Measurements from ENCODE around the gene FOXO1. TPM values are rescaled to one million over a fixed set of nuclear protein-coding genes. Genes with fewer than 3 reads are reported as not detected.
"Not testable (repeated sequence)": the region's sequence is repeated elsewhere in the genome, so short reads cannot be mapped to it uniquely, and the experiment has no call there.

The FOXO1 gene
- total RNA-seq (ENCODE audit: unreplicated experiment), result 65.8 TPM
- long read RNA-seq, full-length matches to known transcripts, result 2 of 5 reads
- long read RNA-seq, partial matches to known transcripts, result 0 of 5 reads
- long read RNA-seq, other reads (novel, unspliced or antisense), result 3 of 5 reads

- Mint-ChIP-seq H3K4me1 (ENCODE audit: unreplicated experiment) (peaks cover 33% of the 10 kb centered on the region), H3K27me3 (ENCODE audit: unreplicated experiment) (peaks cover 13% of the 10 kb centered on the region)
These were observed at the start of gene FOXO1 for GRCh38 chr13:40666045-40666932. TSS of gene FOXO1 (minus strand) at chr13:40666641. CDS start at chr13:40666212, 429 bp downstream.

GRCh38 chr13:40714433-40714832 lies 48.0 kb upstream of the FOXO1 start:
- not testable (repeated sequence) for H3K4me1 Mint-ChIP-seq (ENCODE audit: unreplicated experiment); H3K27me3 Mint-ChIP-seq (ENCODE audit: unreplicated experiment); H3K27ac Mint-ChIP-seq (ENCODE audit: unreplicated experiment); DNase-seq (ENCODE audit: low spot score); H3K4me3 Mint-ChIP-seq (ENCODE audit: unreplicated experiment)
- H3K9me3 Mint-ChIP-seq (ENCODE audit: unreplicated experiment), result peaks cover 12% of the 10 kb centered on the region
- peaks cover 24% of the 10 kb centered on the region for H3K36me3 Mint-ChIP-seq (ENCODE audit: low read depth, unreplicated experiment)

More at GRCh38 chr13:40666045-40666932, at the start of gene FOXO1:
- Mint-ChIP-seq H3K4me3 (ENCODE audit: unreplicated experiment) (peak within 1 kb of the TSS; percentile 96), H3K36me3 (ENCODE audit: low read depth, unreplicated experiment) (peaks cover 8% of the 10 kb centered on the region), H3K27ac (ENCODE audit: unreplicated experiment) (peak within 1 kb of the TSS; percentile 93), H3K9me3 (ENCODE audit: unreplicated experiment) (no peaks in the 10 kb centered on the region)
- TF ChIP-seq CTCF (IDR thresholded peaks at IDR 0.05; ENCODE audit: unreplicated experiment), result no peak
- DNase-seq (ENCODE audit: low spot score), result peak; percentile 91

- peaks cover 2% of the 10 kb centered on the region for H3K27me3 Mint-ChIP-seq (ENCODE audit: unreplicated experiment)
These were observed 40.0 kb upstream of the FOXO1 start for GRCh38 chr13:40706439-40706838.

GRCh38 chr13:40697711-40698110 lies 31.3 kb upstream of the FOXO1 start:
- no peak overlapping the region for H3K27ac Mint-ChIP-seq (ENCODE audit: unreplicated experiment)
- H3K27me3 Mint-ChIP-seq (ENCODE audit: unreplicated experiment), result no peaks in the 10 kb centered on the region
- H3K4me3 Mint-ChIP-seq (ENCODE audit: unreplicated experiment), result no peak overlapping the region
- TF ChIP-seq CTCF (IDR thresholded peaks at IDR 0.05; ENCODE audit: unreplicated experiment), result no peak
- no peaks in the 10 kb centered on the region for H3K36me3 Mint-ChIP-seq (ENCODE audit: low read depth, unreplicated experiment)
- DNase-seq (ENCODE audit: low spot score), result no peak
- no peaks in the 10 kb centered on the region for H3K9me3 Mint-ChIP-seq (ENCODE audit: unreplicated experiment)
- H3K4me1 Mint-ChIP-seq (ENCODE audit: unreplicated experiment), result no peaks in the 10 kb centered on the region

More at GRCh38 chr13:40706439-40706838, 40.0 kb upstream of the FOXO1 start:
- Mint-ChIP-seq H3K36me3 (ENCODE audit: low read depth, unreplicated experiment) (peaks cover 10% of the 10 kb centered on the region), H3K4me1 (ENCODE audit: unreplicated experiment) (peaks cover 9% of the 10 kb centered on the region), H3K9me3 (ENCODE audit: unreplicated experiment) (peaks cover 15% of the 10 kb centered on the region), H3K27ac (ENCODE audit: unreplicated experiment) (no peak overlapping the region), H3K4me3 (ENCODE audit: unreplicated experiment) (no peak overlapping the region)
- TF ChIP-seq CTCF (IDR thresholded peaks at IDR 0.05; ENCODE audit: unreplicated experiment), result no peak
- no peak for DNase-seq (ENCODE audit: low spot score)

GRCh38 chr13:40694426-40694825 lies 28.0 kb upstream of the FOXO1 start:
- no peak for DNase-seq (ENCODE audit: low spot score)
- no peaks in the 10 kb centered on the region for H3K27me3 Mint-ChIP-seq (ENCODE audit: unreplicated experiment)
- H3K4me3 Mint-ChIP-seq (ENCODE audit: unreplicated experiment), result no peak overlapping the region
- H3K9me3 Mint-ChIP-seq (ENCODE audit: unreplicated experiment), result no peaks in the 10 kb centered on the region
- H3K27ac Mint-ChIP-seq (ENCODE audit: unreplicated experiment), result no peak overlapping the region
- H3K36me3 Mint-ChIP-seq (ENCODE audit: low read depth, unreplicated experiment), result no peaks in the 10 kb centered on the region
- no peaks in the 10 kb centered on the region for H3K4me1 Mint-ChIP-seq (ENCODE audit: unreplicated experiment)
- no peak for TF ChIP-seq CTCF (IDR thresholded peaks at IDR 0.05; ENCODE audit: unreplicated experiment)
